Peyer's patch (tissue), 4 donors: ENCODE data around the gene DEFB129.

Experiments
- POLR2A ChIP-seq, 2 donors: fragments of 450-650 bp; IDR thresholded peaks; one replicate each; pipeline ENCODE4 v1.5.1; 2017; ENCODE audit warnings: antibody characterized with exemption in 2 of 2, mild to moderate bottlenecking in 2 of 2, moderate library complexity in 2 of 2
- TF ChIP-seq, protein P1 (sequence below), 6 experiments: fragments of 450-650 bp in 4 of 6; fragments of 200-600 bp in 2 of 6; sonication (generic) in 1 of 6; IDR thresholded peaks; one replicate each; pipeline ENCODE4 v1.5.1; 2017 to 2019; ENCODE audit warnings: antibody characterized with exemption in 6 of 6, mild to moderate bottlenecking in 3 of 6, moderate library complexity in 1 of 6

- no peak for TF ChIP-seq POLR2A (IDR thresholded peaks at IDR 0.05)
- TF ChIP-seq, protein P1, sequence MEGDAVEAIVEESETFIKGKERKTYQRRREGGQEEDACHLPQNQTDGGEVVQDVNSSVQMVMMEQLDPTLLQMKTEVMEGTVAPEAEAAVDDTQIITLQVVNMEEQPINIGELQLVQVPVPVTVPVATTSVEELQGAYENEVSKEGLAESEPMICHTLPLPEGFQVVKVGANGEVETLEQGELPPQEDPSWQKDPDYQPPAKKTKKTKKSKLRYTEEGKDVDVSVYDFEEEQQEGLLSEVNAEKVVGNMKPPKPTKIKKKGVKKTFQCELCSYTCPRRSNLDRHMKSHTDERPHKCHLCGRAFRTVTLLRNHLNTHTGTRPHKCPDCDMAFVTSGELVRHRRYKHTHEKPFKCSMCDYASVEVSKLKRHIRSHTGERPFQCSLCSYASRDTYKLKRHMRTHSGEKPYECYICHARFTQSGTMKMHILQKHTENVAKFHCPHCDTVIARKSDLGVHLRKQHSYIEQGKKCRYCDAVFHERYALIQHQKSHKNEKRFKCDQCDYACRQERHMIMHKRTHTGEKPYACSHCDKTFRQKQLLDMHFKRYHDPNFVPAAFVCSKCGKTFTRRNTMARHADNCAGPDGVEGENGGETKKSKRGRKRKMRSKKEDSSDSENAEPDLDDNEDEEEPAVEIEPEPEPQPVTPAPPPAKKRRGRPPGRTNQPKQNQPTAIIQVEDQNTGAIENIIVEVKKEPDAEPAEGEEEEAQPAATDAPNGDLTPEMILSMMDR (IDR thresholded peaks at IDR 0.05) = no peak
Measured at GRCh38 chr20:275791-276190, 48.7 kb downstream of the DEFB129 start.
